ENCODE data around the gene OSBPL2. TPM values are rescaled to one million over a fixed set of nuclear protein-coding genes. Genes with fewer than 3 reads are reported as not detected.

OSBPL2 gene
- polyA plus RNA-seq, 1 donor (not counting 4 experiments of a cell fraction or from before 2014, with no cell fraction given): 15.9 TPM

DNA sequence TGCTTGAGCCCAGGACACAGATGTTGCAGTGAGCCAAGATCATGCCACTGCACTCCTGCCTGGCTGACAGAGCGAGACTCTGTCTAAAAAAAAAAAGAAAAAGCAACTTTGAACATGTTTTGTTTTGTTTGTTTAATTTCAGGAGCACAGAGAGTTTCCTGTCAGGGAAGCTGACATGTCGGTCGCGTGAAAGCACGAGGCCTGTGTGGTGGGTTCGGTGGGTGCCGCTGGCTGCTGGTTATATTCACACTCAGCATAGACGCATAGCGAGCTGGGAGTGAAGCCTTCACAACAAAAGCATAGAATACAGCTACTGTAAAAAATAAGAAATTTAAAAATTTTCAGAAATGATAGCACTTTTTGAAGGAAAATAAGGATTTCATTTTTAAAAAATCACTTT, 41.0 kb upstream of the OSBPL2 start:
- H3K27ac ChIP-seq (ENCODE audit: control insufficient read depth, insufficient read depth, low read length): no peak overlapping the region
- no peaks in the 10 kb centered on the region for H3K9me1 ChIP-seq (ENCODE audit: control insufficient read depth, extremely low read depth, insufficient read depth, low read length)
- H2AFZ ChIP-seq (ENCODE audit: control insufficient read depth, low read length): no peak overlapping the region
- no peaks in the 10 kb centered on the region for H4K20me1 ChIP-seq (ENCODE audit: control insufficient read depth, extremely low read depth, insufficient read depth, low read length)
- H3K9me3 ChIP-seq (ENCODE audit: control insufficient read depth, low read depth, low read length): no peaks in the 10 kb centered on the region
- TF ChIP-seq, protein P1, sequence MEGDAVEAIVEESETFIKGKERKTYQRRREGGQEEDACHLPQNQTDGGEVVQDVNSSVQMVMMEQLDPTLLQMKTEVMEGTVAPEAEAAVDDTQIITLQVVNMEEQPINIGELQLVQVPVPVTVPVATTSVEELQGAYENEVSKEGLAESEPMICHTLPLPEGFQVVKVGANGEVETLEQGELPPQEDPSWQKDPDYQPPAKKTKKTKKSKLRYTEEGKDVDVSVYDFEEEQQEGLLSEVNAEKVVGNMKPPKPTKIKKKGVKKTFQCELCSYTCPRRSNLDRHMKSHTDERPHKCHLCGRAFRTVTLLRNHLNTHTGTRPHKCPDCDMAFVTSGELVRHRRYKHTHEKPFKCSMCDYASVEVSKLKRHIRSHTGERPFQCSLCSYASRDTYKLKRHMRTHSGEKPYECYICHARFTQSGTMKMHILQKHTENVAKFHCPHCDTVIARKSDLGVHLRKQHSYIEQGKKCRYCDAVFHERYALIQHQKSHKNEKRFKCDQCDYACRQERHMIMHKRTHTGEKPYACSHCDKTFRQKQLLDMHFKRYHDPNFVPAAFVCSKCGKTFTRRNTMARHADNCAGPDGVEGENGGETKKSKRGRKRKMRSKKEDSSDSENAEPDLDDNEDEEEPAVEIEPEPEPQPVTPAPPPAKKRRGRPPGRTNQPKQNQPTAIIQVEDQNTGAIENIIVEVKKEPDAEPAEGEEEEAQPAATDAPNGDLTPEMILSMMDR (optimal IDR thresholded peaks at IDR 0.05 in 1 of 3, IDR thresholded peaks at IDR 0.05 in 1 of 3, conservative IDR thresholded peaks at IDR 0.05 in 1 of 3; ENCODE audit: extremely low read depth in 1 of 3, insufficient read depth in 2 of 3, low read length in 3 of 3): no peak
- no peak for TF ChIP-seq EZH2 (IDR thresholded peaks at IDR 0.05; ENCODE audit: low read length)
- H3K4me2 ChIP-seq (ENCODE audit: control insufficient read depth, extremely low read depth, insufficient read depth, low read depth, low read length): no peak overlapping the region
- no peak overlapping the region for H3K4me3 ChIP-seq (ENCODE audit: control insufficient read depth in 2 of 3, extremely low read depth in 1 of 3, insufficient read depth in 2 of 3, low read depth in 1 of 3, low read length in 3 of 3)
- H3K27me3 ChIP-seq (ENCODE audit: control insufficient read depth, extremely low read depth, insufficient read depth, low read length): no peaks in the 10 kb centered on the region
- no peak for DNase-seq (ENCODE audit: low read depth, low spot score)
- no peak for FAIRE-seq
- no peak overlapping the region for H3K9ac ChIP-seq (ENCODE audit: control insufficient read depth, extremely low read depth, insufficient read depth, low read length)
- peaks cover 41 to 42% of the 10 kb centered on the region in 2 experiments for H3K36me3 ChIP-seq (ENCODE audit: control insufficient read depth in 2 of 2, extremely low read depth in 1 of 2, insufficient read depth in 2 of 2, low read length in 2 of 2)
- H3K79me2 ChIP-seq (ENCODE audit: control insufficient read depth, insufficient read depth, low read length): peaks cover 10% of the 10 kb centered on the region
- no peaks in the 10 kb centered on the region for H3K4me1 ChIP-seq (ENCODE audit: control insufficient read depth, extremely low read depth, insufficient read depth, low read length)
- dilution Hi-C loops (cut with MboI; ENCODE audit: extremely low pct_ligation_motif_present, low sequenced_read_pairs): no loop called here

- H3K4me1 ChIP-seq (ENCODE audit: control insufficient read depth, extremely low read depth, insufficient read depth, low read length): no peaks in the 10 kb centered on the region
- dilution Hi-C loops (cut with MboI; ENCODE audit: extremely low pct_ligation_motif_present, low sequenced_read_pairs): no loop called here
- no peaks in the 10 kb centered on the region for H3K9me3 ChIP-seq (ENCODE audit: control insufficient read depth, low read depth, low read length)
- no peak for TF ChIP-seq EZH2 (IDR thresholded peaks at IDR 0.05; ENCODE audit: low read length)
- TF ChIP-seq, protein P1 (optimal IDR thresholded peaks at IDR 0.05 in 1 of 3, IDR thresholded peaks at IDR 0.05 in 1 of 3, conservative IDR thresholded peaks at IDR 0.05 in 1 of 3; ENCODE audit: extremely low read depth in 1 of 3, insufficient read depth in 2 of 3, low read length in 3 of 3): no peak
- H3K9ac ChIP-seq (ENCODE audit: control insufficient read depth, extremely low read depth, insufficient read depth, low read length): no peak overlapping the region
- H3K4me3 ChIP-seq (ENCODE audit: control insufficient read depth in 2 of 3, extremely low read depth in 1 of 3, insufficient read depth in 2 of 3, low read depth in 1 of 3, low read length in 3 of 3): no peak overlapping the region
- H3K36me3 ChIP-seq (ENCODE audit: control insufficient read depth in 2 of 2, extremely low read depth in 1 of 2, insufficient read depth in 2 of 2, low read length in 2 of 2): peaks cover 38 to 43% of the 10 kb centered on the region in 2 experiments
- H4K20me1 ChIP-seq (ENCODE audit: control insufficient read depth, extremely low read depth, insufficient read depth, low read length): no peaks in the 10 kb centered on the region
- H3K27me3 ChIP-seq (ENCODE audit: control insufficient read depth, extremely low read depth, insufficient read depth, low read length): no peaks in the 10 kb centered on the region
- no peak for FAIRE-seq
- H3K27ac ChIP-seq (ENCODE audit: control insufficient read depth, insufficient read depth, low read length): no peak overlapping the region
- no peak overlapping the region for H3K4me2 ChIP-seq (ENCODE audit: control insufficient read depth, extremely low read depth, insufficient read depth, low read depth, low read length)
- H2AFZ ChIP-seq (ENCODE audit: control insufficient read depth, low read length): no peak overlapping the region
- H3K9me1 ChIP-seq (ENCODE audit: control insufficient read depth, extremely low read depth, insufficient read depth, low read length): no peaks in the 10 kb centered on the region
- no peak for DNase-seq (ENCODE audit: low read depth, low spot score)
- H3K79me2 ChIP-seq (ENCODE audit: control insufficient read depth, insufficient read depth, low read length): peaks cover 5% of the 10 kb centered on the region
These were observed 40.5 kb upstream of the OSBPL2 start for GRCh38 chr20:62197801-62198200.

All from keratinocyte (primary cell).